GM18520 (cell line): ENCODE results near the gene CDH4.
"Not testable (repeated sequence)": the region's sequence is repeated elsewhere in the genome, so short reads cannot be mapped to it uniquely, and the experiment has no call there.

ENCODE experiments used
- ATAC-seq: cut with Tn5 transposase; IDR thresholded peaks from one replicate; pipeline ENCODE4 v1.9.1; 2021; ENCODE audit not compliant: unreplicated experiment

Gene CDH4

DNA sequence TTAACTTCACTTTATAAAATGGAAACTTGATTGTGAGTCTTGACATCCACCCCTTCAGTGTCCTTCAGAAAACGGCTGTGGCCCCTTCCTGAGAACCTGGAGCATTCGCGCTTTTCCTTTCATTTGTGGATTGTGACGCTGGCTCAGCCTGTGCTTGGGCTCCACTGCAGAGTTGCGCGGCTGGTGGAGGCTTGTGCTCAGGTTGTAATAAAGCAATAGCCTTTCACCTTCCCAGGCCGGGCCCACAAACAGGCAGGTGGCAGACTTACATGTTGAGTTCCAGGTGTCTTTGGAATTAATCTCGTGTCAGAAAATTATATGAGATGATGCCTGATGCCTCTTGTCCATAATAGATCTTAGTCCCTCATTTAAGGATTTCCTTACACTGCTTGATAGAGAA lies 199.9 kb downstream of the CDH4 start:
- no peak for ATAC-seq

DNA sequence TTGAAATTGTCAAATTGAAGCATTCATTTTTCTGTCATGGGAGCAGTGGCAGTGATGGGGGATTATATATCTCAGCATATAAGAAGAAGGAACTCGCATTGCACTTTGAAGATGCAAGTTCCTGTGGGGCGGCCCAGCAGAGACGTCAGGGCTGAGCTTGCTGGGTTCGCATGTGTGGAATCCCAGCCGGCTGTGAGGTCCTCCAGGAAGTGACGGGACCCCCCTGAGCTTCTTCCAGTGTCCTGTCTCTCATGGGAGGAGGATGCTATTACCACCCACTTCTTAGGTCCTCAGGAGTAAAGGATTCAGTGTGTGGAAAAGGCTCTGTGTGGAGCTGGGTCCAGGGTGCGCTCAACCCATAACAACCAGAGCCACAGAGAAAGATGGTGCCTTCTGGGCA lies 201.2 kb downstream of the CDH4 start:
- no peak for ATAC-seq

DNA sequence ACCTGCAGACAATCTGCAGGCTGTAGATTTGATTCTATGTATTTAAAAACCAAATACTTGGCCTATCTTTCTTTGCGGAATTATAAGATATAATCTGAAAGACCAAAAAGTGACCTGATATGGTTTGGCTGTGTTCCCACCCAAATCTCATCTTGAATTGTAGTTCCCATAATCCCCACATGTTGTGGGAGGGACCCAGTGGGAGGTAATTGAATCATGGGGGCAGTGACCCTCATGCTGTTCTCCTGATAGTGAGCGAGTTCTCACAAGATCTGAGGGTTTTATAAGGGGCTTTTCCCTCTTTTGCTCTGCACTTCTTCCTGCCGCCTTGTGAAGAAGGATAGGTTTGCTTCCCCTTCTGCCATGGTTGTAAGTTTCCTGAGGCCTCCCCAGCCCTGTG lies 201.6 kb downstream of the CDH4 start:
- not testable (repeated sequence) for ATAC-seq

DNA sequence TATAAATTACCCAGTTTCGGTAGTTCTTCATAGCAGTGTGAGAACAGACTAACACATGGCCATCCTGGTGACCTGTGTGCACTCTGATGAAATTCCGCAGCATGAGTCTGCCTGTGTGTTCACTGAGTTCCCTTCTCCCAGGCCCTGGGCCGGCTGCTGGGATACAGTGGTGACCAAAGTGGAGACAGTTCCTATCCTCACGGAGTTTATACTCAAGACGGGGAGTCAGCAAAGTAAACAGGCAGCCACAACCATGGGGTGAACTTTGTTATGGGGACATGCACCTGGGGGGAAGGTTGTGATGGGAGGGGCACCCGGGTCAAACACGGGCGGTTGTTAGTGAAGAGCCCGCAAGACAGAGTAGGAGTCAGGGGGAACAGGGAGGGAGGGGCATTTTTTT lies 202.0 kb downstream of the CDH4 start:
- no peak for ATAC-seq

DNA sequence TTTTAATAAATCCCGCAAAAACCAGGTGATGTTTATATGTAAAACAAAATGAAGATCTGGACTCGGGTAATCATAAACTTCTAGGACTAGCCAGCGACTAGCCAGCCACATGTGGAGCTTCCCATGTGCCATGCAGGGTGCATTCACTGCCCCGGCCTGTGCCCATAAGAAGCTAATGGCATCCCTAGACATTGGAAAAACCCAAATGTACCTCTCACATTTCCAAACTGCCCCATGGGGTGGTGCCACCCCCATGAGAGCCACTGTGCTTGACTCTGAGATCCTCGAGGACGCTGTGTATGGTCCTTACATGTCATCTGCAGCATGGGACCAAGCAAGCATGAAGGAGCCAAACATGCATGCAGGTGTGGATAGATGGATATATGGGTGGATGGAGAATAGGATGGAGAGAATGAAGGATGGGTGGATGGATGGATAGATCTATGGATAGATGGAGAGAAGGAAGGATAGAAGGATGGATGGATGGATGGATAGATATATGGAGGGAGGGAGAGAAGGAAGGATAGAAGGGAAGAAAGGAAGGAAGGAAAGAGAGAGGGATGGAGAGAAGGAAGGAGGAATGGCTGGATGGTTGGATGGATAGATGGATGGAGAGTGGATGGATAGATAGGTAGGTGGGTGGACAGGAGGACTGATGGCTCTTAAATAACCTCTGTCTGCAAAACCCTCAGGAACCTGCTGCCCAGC lies 203.6 kb downstream of the CDH4 start:
- no peak for ATAC-seq

DNA sequence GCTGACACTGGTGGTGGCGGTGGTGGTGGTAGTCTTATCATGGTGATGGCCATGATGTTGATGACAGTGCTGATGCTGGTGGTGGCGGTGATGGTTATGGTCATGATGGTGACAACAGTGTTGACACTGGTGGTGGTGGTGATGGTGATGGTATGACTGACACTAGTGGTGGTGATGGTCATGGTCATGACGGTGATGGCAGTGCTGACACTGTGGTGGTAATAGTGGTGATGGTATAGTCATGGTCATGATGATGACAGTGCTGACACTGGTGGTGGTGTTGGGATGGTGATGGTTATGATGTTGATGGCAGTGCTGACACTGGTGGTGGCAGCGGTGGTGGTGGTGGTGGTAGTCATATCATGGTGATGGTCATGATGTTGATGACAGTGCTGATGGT lies 205.7 kb downstream of the CDH4 start:
- ATAC-seq, result no peak

DNA sequence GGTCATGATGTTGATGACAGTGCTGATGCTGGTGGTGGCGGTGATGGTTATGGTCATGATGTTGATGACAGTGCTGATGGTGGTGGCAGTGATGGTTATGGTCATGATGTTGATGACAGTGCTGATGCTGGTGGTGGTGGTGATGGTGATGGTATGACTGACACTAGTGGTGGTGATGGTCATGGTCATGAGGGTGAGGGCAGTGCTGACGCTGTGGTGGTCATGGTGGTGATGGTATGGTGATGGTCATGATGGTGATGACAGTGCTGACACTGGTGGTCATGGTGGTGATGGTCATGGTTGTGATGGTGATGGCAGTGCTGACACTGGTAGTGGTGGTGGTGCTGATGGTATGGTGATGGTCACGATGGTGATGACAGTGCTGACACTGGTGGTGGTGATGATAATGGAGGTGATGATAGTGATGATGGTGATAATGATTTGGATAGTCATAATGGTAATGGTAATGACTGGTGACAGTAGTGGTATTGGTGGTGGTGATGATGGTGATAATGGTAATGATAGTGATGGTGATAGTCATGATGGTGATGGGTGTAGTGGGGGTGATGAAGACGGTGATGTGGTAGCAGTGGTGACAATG lies 206.2 kb downstream of the CDH4 start:
- ATAC-seq, result no peak

DNA sequence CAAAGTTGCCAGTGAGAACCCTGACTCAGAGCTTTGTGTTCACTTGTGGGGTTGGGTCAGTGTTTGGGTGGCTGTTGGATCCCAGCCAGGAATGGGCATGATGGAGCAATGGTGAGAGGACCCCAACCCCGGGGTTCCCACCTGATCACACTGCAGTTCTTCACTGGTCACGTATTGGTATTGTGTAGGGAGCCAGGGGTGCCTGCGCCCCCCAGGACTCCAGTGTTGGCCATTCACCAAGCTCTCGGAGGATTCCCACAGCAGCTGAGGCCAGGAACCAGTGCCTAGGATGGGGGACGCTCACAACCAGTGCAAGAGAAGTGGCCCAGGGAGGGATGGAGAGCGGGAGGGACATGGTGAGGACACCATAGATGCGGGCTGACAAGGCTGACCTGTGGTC lies 207.2 kb downstream of the CDH4 start:
- ATAC-seq, result no peak

DNA sequence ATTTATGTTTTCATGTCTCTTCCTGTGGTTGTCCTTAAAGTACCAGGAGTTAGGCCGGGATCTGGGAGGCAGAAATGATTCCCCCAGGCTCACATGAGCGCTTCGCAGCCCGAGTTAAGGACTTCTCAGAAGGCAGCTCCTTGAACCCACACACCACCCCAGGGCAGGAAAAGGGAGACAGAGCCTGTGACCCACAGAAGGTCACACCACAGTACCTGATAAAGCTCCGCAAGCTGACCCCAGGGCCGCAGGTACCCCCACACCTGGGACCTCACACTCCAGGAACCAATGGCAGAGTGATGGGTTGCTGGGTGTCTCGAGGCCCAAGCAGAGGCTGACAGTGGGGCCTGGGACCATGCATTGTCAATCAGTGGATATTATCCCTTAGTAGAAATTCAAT lies 207.6 kb downstream of the CDH4 start:
- ATAC-seq, result no peak

DNA sequence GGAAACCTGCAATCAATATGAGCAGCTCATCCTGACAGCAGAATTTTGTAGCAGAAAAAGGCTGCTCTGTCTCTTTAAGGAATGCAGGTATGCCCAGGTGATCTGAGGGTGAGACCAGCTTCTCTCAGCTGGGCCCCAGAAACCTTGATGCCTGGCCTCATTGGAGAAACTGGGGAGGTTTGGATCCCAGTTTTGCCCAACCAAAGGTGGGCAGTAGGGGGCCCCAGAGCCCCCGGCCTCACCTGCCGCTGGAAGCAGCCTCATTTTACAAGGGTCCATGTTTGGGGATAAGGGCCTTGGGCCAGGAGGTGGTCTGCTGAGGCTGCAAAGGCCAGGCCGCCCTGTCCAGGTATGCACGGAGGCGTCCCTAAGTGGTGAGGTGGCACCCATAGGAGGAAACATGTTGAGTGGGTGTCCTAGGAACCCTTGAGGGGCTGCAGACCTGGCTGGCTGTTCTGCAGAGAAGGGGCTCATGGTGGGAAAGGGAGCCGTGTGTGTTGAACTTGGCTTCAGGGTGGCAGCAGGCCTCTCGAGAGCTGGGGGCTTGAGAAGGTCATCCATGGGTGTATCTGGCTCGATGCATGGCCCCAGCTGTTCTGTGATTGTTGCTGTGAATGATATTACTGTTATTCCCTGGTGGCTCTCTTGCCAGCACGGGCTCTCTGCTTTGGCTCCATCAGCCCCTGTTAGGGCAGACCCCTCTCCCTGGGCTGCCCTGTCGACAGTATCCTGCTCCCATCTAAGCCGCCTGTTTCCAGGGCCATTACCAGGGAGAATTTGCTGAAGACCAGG lies 208.4 kb downstream of the CDH4 start:
- no peak for ATAC-seq

DNA sequence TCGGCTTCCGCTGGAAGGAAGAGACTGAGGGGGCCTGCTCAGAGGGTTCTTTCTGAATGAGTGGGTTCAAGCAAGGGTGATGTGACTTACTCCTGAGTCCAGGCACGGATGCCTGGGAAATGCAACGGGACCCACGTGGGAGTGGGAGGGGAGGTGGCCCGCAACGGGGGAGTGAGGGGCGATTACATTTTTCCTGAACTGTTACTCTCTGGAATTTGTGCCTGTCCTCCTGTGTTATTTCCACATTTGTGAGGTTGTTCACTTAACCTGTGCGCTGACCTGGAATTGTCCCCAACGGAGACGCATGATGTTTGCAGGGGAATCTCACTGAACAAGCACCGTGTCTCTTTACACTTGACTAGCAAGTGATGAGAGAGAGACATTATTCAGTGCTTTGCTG lies 209.4 kb downstream of the CDH4 start:
- no peak for ATAC-seq

DNA sequence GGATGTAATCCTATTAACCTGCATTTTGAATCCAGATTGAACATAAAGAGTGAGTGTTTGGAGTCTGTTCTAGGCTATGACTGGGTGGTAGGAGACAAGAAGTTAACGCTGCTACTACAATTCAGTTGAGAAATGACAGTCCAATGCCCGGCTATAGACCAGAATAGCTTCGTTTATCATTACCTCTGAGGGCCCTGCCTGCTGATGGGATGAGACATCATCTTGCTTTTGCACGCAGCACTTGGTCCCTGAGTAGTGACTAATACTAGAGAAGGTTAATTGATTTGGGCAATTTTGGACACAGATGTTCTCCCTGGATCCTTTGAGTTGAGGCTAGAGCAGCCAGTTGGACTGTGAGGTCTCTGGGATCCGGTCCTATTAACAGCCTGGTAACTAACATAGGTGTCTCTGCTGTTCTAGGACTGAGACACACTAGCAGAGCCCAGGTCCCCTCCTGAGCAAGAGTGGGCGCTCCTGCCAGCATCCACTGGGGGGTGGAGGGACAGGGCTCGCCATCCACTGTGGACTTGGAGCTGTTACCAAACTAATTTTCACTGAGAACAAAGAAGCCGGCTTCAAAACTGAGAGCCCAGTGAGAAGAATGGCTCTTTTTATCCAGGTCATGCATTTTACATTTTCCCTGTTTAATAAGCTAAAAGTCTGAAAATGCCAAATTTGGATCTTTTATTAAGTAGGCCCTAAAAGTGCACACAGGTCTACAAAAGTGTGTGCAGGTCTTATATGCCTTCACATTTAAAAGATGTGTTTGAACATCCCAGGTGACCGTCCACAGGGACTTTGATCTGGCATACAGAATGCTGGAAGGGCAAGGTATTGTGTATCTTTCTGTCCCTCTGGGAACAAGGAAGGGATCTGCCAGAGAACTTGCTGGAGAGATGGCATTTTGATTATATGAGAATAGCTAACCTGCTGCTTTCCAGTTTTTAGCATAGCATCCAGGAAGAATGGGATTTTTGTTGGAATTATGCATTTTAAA lies 212.5 kb downstream of the CDH4 start:
- no peak for ATAC-seq

DNA sequence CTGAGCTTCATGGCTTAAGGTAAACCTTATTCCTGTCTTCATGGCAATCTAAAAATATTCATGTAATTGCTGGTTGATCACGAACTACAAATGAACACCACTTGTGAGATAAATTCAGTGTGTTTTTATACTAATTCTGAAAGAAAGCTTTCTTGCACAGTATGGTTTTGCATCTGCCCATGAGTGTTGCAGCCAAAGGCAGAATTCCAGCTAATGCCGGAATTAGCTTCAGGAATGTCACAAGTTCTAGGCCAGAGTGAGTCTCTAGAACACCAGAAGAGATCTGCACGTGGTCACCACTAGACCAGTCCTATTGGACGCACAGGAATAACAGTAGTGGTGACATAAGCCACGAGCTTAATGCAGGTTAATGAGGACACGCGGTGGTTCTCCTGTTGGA lies 223.7 kb downstream of the CDH4 start:
- ATAC-seq, result no peak

DNA sequence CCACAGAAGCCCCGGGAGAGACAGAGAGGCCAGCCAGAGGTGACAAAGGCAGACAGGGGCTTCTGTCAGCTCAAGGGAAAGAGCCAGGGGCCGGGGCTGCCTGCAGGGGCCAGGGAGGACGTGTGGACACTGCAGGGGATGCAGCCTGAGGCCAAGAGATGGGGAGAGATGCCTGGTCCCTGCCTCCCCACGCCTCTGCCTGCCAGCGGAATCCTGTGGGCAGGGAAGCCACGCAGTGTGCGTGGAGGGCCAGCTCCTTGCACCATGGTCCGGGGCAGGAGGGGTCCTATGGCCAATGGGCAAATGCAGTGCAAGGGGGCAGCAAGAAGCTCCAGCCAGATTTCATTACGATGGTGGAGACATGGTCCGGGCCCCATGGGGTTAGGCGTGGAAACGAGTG lies 224.9 kb downstream of the CDH4 start:
- no peak for ATAC-seq

DNA sequence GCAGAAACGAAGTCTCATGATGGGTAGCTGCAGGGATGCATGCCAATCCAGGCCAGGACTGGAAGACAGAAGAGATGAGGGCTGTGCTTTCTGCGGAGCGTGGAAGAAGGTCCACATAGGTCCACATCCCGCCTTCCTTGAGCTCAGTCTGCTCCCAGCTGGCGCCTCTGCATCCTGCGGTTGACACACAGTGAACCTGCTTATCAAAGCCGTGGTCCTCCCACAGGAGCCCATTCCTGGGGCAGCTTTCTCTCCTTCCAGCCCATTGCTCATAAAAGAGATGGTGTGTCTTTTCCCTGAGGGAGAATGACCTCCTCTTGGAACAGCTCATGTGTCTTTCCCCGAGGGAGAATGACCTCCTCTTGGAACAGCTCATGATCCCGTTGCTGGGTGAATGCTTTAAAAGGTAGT lies 225.4 kb downstream of the CDH4 start:
- ATAC-seq, result no peak

DNA sequence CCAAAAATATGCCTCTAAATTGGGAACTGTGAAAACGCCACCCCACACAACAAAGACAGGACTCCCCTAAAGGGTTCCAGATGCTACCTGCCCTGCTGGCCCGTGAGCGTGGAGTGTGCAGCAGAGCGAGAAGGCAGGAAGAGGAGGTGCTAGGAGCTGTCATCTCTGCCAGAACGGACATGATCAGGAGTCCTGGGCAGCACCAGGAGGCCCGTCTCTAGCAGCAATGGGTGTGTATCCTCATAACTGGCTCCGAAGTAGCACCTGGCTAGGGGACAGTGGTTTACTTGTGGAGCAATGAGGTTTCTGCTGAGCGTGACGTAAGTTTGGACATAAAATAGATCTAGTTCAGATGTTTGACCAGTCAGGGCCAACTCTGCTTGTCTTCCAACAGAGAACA lies 226.0 kb downstream of the CDH4 start:
- ATAC-seq, result no peak

DNA sequence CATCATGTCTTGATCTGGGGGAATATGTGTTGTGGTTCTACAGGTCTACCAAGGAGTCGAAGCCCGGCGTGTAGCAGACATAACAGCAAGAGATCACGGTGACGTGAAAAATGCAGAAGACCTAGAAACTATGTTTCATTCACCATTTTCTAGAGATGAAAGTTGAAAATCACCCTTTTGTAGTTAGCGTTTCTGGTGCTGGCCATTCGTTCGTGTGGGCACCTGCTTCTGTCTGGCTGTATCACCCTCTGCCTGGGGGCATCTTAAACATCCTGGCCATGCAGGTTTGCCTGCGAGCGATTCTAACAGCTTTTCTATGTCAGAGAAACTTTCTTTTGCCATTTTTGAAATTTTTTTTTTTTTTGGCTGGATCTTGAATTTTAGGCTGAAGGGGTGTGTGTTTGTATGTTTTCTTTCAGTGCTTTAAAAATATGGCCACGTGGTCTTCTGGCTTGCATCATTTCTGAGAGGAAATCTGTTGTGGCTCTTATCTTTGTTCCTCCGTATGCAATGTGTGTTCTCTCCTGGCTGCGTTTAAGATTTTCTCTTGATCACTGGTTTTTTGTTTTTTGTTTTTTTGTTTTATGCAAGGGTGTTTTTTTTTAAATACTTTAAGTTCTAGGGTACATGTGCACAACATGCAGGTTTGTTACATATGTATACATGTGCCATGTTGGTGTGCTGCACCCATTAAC lies 226.7 kb downstream of the CDH4 start:
- no peak for ATAC-seq

DNA sequence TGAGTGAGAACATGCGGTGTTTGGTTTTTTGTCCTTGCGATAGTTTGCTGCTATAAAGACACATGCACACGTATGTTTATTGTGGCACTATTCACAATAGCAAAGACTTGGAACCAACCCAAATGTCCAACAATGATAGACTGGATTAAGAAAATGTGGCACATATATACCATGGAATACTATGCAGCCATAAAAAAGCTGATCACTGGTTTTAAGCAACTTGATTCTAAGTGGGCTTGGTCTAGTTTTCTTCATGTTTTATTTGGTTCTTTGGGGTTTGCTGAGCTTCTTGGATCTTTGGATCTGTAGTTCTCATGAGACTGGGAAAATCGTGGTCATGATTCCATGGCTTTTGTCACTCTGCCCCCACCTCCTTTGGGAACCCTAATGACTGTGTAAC lies 227.4 kb downstream of the CDH4 start:
- not testable (repeated sequence) for ATAC-seq

DNA sequence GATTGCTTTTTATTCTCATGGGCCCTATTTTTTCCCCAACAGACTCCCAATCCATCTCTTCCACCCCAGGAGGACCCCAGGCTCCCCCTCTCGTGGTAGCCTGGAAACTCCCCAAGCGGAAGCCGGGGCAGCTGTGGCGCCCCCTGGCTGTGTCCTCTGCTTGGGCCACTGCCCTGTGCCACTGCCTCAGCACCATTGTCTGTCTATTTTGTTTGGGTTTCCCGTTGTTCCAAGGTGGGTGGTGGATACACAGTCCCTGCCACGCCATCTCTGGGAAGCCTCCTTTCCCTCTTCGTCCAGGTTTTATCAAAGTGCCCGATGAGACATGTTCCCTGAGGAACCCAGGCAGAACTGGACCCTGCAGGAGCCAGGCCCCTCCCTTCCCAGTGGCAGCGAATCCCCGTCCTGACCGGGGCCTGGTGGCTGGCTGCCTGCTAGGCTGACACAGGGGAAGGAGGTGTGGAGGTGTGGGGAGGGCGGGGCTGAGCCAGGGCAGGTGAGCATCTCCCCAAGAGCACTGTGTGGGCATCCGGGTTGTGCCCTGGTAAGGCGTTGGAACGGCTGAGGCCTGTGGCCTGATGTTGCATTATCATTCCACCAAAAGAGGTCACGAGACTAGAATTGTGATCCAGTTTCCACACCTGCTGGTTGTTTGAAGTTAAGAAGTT lies 228.2 kb downstream of the CDH4 start:
- ATAC-seq, result no peak
